Measurements from ENCODE around the gene HTRA1.

DNA sequence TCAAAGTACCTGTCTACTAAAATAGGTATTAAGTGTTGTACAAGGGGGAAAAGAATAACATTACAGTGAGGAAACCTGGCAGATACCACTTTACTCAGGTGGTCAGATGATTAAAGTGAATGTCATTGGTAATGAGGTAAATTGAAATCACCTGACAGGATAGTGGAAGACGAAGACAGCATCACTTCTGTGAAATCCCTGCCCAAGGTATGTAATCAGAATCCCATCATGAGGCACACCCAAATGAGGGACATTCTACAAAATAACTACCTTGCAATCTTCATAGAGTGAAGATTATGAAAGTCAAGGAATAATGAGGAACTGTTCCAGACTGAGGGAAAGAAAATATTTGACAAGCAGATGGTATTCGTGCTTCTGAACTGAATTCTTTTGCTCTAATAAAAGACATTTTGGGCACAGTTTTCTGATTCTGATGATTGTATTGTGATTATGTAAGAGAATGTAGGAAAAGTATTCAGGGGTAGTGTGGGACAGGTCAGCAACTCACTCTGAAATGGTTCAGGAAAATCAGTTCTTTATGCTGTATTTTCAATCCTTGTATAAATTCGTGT, 40.2 kb upstream of the HTRA1 start:
- TF ChIP-seq POLR2A (IDR thresholded peaks at IDR 0.05) (no peak), POLR2AphosphoS5 (IDR thresholded peaks at IDR 0.05) (no peak), EP300 (IDR thresholded peaks at IDR 0.05) (no peak)
- TF ChIP-seq, protein P1, sequence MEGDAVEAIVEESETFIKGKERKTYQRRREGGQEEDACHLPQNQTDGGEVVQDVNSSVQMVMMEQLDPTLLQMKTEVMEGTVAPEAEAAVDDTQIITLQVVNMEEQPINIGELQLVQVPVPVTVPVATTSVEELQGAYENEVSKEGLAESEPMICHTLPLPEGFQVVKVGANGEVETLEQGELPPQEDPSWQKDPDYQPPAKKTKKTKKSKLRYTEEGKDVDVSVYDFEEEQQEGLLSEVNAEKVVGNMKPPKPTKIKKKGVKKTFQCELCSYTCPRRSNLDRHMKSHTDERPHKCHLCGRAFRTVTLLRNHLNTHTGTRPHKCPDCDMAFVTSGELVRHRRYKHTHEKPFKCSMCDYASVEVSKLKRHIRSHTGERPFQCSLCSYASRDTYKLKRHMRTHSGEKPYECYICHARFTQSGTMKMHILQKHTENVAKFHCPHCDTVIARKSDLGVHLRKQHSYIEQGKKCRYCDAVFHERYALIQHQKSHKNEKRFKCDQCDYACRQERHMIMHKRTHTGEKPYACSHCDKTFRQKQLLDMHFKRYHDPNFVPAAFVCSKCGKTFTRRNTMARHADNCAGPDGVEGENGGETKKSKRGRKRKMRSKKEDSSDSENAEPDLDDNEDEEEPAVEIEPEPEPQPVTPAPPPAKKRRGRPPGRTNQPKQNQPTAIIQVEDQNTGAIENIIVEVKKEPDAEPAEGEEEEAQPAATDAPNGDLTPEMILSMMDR (IDR thresholded peaks at IDR 0.05): no peak

All from sigmoid colon (tissue), 4 donors.